Loucy (cell line): Measurements from ENCODE around the gene LPP.

ENCODE experiments used
- EZH2phosphoT487 ChIP-seq: fragments of 200-600 bp; IDR thresholded peaks from 2 replicates; pipeline ENCODE4 v1.6.1; 2018; ENCODE audit warnings: antibody characterized with exemption, mild to moderate bottlenecking, moderate library complexity, borderline replicate concordance
- TF ChIP-seq, protein P1 (sequence below): fragments of 200-600 bp; sonication (generic); conservative IDR thresholded peaks from 2 replicates; pipeline ENCODE4 v1.5.1; 2014; ENCODE audit warnings: mild to moderate bottlenecking, antibody characterized with exemption, low read length

DNA sequence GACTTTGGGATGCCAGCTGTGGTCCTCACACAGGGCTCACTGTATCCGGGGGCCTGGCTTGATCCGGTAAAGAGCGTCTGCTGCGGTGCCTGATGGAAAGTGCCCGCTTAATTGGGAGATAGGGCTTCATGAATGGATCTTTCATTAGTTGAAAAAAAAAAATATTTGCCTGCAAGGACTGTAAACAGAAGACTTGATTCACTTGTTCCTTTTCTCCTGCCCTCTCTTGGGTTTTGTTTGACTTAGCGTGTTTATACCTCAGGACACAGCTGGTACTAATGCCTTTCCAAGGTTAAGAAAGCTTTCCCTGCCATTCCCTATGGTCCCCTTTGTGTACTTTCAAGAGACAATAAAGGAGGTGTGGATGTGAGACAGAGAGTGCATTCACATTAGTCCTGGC lies 493.3 kb downstream of the LPP start:
- TF ChIP-seq, protein P1, sequence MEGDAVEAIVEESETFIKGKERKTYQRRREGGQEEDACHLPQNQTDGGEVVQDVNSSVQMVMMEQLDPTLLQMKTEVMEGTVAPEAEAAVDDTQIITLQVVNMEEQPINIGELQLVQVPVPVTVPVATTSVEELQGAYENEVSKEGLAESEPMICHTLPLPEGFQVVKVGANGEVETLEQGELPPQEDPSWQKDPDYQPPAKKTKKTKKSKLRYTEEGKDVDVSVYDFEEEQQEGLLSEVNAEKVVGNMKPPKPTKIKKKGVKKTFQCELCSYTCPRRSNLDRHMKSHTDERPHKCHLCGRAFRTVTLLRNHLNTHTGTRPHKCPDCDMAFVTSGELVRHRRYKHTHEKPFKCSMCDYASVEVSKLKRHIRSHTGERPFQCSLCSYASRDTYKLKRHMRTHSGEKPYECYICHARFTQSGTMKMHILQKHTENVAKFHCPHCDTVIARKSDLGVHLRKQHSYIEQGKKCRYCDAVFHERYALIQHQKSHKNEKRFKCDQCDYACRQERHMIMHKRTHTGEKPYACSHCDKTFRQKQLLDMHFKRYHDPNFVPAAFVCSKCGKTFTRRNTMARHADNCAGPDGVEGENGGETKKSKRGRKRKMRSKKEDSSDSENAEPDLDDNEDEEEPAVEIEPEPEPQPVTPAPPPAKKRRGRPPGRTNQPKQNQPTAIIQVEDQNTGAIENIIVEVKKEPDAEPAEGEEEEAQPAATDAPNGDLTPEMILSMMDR, result no peak
- TF ChIP-seq EZH2phosphoT487, result no peak
